Measurements from ENCODE around the gene LPAR1.

GRCh38 chr9:111041902-111042301, 3.6 kb upstream of the LPAR1 start:
- TF ChIP-seq CTCF (tag by site-specific recombination; IDR thresholded peaks at IDR 0.05) (no peak), ZNF513 (tag by site-specific recombination; IDR thresholded peaks at IDR 0.05) (no peak), YY1 (tag by site-specific recombination; IDR thresholded peaks at IDR 0.05) (no peak), ZSCAN18 (tag by site-specific recombination; IDR thresholded peaks at IDR 0.05) (no peak), ZNF416 (tag by site-specific recombination; IDR thresholded peaks at IDR 0.05) (no peak), ZNF670 (tag by site-specific recombination; IDR thresholded peaks at IDR 0.05; ENCODE audit: low read depth) (no peak)
